ENCODE measurements around the gene TMEM132C.

TMEM132C gene

GRCh38 chr12:128680555-128680954 lies 413.6 kb downstream of the TMEM132C start:
- DNase-seq, result no peak

GRCh38 chr12:128682548-128683275 lies 415.7 kb downstream of the TMEM132C start:
- DNase-seq, result no peak

GRCh38 chr12:128684352-128684751 lies 417.4 kb downstream of the TMEM132C start:
- DNase-seq, result no peak

GRCh38 chr12:128685903-128686475 lies 419.0 kb downstream of the TMEM132C start:
- no peak for DNase-seq

GRCh38 chr12:128687851-128688250 lies 420.9 kb downstream of the TMEM132C start:
- DNase-seq, result no peak

GRCh38 chr12:128690641-128691040 lies 423.7 kb downstream of the TMEM132C start:
- DNase-seq, result no peak

- DNase-seq, result no peak
Measured at GRCh38 chr12:128693115-128693514, 426.1 kb downstream of the TMEM132C start.

GRCh38 chr12:128693771-128694170 lies 426.8 kb downstream of the TMEM132C start:
- DNase-seq, result no peak

GRCh38 chr12:128694445-128694844 lies 427.5 kb downstream of the TMEM132C start:
- DNase-seq, result no peak

- DNase-seq, result no peak
Measured at GRCh38 chr12:128695697-128696096, 428.7 kb downstream of the TMEM132C start.

- no peak for DNase-seq
Measured at GRCh38 chr12:128698301-128698972, 431.5 kb downstream of the TMEM132C start.

- no peak for DNase-seq
Measured at GRCh38 chr12:128699106-128699505, 432.1 kb downstream of the TMEM132C start.

- DNase-seq, result no peak
Measured at GRCh38 chr12:128702371-128702770, 435.4 kb downstream of the TMEM132C start.

- DNase-seq, result no peak
Measured at GRCh38 chr12:128705140-128705539, 438.2 kb downstream of the TMEM132C start.

- DNase-seq, result no peak
Measured at GRCh38 chr12:128707488-128707887, 440.5 kb downstream of the TMEM132C start.

- DNase-seq, result no peak
Measured at GRCh38 chr12:128708789-128709188, 441.8 kb downstream of the TMEM132C start.

GRCh38 chr12:128709660-128710059 lies 442.7 kb downstream of the TMEM132C start:
- DNase-seq, result no peak

- DNase-seq, result no peak
Measured at GRCh38 chr12:128711486-128711885, 444.5 kb downstream of the TMEM132C start.

- DNase-seq, result no peak
Measured at GRCh38 chr12:128712622-128713021, 445.7 kb downstream of the TMEM132C start.

- DNase-seq, result no peak
Measured at GRCh38 chr12:128715485-128715884, 448.5 kb downstream of the TMEM132C start.

GRCh38 chr12:128724468-128725046 lies 457.6 kb downstream of the TMEM132C start:
- DNase-seq, result no peak

GRCh38 chr12:128726886-128727285 lies 459.9 kb downstream of the TMEM132C start:
- DNase-seq, result no peak

GRCh38 chr12:128727461-128727860 lies 460.5 kb downstream of the TMEM132C start:
- DNase-seq, result no peak

- no peak for DNase-seq
Measured at GRCh38 chr12:128727999-128728398, 461.0 kb downstream of the TMEM132C start.

Data from activated naive CD4-positive, alpha-beta T cell treated with Interleukin-2 at 50 U/mL for 16 hours (primary cell).